ENCODE data around the gene CAPN14.

CAPN14 gene

DNA sequence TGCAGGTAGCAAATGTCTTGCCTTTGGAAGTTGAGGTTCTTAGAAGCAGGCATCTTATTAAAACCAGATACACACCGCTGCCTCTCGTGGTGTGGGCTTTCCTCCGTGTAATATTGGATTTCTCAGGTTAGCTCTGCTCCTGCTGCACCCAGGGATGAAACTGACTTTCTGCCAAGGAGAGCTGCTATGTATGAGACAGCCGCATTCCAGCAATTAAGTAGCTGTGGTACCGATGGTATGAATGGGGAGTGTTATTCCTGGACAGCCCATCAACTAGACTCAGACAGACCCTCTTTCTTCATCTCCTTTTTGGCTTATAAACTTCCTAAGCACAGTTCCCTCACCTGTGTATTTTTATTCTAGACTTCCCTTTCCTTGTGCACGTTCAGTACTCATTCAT, 9.8 kb upstream of the CAPN14 start:
- no peak for DNase-seq (ENCODE audit: low read depth in 2 of 2, low spot score in 1 of 2)

DNA sequence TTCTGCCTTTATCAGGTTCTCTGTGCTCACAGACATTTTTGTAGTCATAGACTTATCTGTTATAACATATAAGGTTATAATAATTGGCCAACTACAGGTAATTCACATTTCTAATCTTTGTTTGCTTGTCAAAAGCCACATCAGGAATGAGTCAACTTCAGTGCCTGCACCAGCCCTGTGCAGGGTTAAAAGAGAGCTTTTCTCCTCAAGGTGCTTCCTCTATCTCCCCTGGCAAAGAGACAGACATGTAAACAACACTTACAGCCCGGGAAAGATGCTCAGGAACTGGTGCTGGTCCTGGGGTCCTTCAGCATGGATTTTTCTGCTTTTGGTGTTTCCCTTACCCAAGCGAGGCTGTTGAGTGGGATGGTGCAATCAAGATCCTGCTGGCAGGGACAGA, 9.0 kb upstream of the CAPN14 start:
- no peak for DNase-seq (ENCODE audit: low read depth in 2 of 2, low spot score in 1 of 2)

DNA sequence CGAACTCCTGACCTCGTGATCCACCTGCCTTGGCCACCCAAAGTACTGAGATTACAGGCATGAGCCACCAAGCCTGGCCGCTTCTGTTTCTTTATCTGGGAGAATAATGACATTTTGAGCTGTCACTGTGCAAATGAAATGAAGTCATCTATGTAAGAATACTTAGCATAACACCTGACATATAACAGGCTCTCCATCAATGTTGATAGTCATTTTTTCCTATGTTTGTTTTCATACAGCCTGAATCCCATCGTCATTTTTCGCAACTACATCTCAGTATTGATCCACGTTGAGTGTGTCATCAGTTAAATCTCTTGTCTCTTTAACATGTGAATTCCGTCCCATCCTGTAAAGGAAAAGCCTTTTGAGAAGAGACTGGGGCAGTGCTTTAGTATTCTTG, 6.4 kb upstream of the CAPN14 start:
- DNase-seq (ENCODE audit: low read depth in 2 of 2, low spot score in 1 of 2) = no peak

DNA sequence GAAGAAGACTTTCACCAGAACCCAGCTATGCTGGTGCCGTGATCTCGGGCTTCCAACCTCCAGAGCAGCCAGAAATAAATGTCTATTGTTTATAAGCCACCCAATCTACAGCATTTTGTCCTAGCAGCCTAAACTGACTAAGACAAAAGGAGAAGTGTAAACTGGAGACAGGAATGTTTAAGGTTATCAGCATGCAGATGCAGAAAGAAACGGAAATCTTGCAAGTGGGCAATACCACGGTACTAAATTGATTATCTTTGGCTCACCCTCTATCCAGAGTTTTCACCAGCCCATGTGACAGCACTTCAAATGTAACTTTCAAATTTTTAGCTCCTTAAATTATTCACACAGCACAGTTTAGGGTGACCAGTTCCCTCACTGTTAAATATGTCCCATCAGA, 5.7 kb upstream of the CAPN14 start:
- no peak for DNase-seq (ENCODE audit: low read depth in 2 of 2, low spot score in 1 of 2)

DNA sequence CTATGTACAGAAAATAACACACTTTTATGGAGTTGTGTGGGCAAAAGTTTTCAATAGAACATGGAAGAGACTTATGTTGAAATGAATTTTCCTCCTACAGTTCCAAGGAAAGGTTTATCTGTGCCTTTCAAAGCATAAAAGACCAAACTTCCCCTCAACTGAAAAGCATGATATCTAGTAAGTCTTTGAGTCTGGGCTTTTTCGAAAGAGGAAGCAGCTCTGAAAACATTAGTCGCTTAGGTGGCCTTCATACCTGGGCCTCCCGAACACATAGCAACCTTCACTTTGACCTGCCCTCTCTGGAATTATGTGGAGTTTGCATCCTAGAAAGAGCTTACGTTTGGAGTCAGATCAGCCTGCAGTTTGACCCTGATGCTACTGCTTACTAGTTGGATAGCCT, 4.8 kb upstream of the CAPN14 start:
- DNase-seq (ENCODE audit: low read depth in 2 of 2, low spot score in 1 of 2) = no peak

DNA sequence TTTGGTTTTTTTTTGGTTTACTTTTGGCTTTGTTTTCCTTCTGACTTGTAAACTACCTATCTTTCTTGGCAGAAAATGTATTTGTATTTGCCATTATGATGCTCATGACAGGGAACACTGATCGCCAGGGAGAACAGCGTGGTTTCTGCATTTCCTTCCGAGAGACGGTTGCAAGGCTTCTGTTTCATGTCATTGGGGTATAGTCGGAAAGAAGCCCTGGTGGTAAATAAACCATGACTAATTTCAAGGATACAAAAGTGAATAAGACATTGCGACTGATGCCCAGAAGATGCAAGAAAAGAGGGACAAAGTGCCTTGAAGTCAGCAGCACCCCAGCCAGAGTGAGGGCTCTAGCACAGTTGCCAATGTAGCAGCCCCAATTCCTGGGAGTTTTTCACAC, 4.2 kb upstream of the CAPN14 start:
- no peak for DNase-seq (ENCODE audit: low read depth in 2 of 2, low spot score in 1 of 2)

DNA sequence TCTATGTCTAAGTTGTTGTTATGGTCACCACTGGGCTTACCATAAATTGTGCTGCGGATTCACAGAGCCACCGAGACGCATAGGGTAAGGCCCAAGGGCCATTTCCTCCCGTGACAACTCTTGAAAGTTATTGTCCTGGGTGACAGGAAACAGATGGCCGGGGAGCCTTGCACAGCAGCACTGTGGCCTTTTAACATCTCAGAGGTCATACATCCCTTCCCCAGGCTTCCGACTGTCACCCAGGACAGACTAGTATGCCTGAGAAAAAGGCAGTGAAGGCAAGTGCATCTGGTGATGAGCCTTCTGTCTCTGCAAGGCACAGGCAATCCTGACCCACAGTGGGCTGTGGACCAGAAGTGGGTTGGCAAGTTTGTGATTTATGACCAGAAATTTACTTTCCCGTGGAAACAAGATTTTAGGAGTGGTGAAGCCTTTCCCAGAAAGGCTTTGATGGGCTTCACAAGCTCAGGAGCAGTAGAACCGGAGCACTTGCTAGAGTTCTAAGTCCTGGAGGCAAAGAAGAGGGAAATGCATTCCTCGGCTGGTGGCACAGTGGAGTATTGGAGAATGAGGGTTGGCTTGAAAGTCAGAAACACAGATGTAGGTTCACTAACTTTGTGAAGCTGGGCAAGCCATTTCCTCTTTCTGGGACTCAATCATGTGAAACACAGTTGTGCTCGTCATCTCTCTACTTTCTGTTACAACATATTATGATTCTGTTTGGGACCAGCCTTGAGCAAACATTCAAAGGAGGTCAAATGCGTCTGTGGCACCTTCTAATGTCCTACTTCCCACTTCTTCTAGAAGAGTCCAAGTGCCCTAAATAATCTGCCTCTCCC, 2.0 kb upstream of the CAPN14 start:
- DNase-seq (ENCODE audit: low read depth in 2 of 2, low spot score in 1 of 2) = no peak

DNA sequence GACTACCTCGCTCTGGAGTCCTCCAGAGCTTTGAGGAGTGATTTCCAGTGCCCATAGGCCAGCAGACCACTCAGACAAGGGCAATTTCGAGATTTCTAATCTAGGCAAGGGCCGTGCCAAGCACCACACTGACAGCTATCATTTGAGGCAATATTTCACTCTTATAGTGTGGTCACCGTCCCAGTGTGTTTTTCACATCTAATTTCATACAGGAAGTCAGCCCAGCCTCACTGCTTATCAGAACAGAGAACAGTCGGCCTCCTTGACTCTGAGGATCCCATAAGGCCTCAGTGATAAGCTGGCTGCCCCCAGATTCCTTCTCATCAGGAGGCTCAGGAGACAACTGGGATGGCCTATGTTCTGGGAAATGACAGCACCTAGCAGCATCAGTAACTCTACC, 581 bp downstream of the CAPN14 start:
- DNase-seq (ENCODE audit: low read depth in 2 of 2, low spot score in 1 of 2) = no peak

DNA sequence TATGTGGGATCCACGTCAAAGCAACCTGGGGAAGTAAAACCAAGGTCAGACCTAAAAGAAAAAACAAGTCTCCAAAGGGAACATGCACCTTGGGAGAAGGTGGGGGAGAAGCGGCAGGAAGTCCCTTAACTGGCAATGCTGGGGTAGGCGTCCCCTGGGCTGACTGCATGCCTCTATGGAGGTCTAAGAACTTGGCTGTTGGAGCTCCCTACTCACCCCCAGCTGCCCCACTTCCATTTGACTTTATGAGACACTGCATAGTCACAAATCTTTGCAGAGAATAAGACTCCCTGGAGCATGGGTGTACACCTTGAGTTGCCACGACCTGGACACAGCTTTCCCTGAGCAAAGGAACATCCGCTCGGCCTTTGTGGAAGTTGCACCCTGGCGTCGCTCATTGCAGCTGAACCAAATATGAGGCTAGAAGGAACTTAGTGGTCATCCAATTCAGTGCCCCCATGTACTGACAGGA, 2.8 kb downstream of the CAPN14 start:
- DNase-seq (ENCODE audit: low read depth in 2 of 2, low spot score in 1 of 2) = no peak

DNA sequence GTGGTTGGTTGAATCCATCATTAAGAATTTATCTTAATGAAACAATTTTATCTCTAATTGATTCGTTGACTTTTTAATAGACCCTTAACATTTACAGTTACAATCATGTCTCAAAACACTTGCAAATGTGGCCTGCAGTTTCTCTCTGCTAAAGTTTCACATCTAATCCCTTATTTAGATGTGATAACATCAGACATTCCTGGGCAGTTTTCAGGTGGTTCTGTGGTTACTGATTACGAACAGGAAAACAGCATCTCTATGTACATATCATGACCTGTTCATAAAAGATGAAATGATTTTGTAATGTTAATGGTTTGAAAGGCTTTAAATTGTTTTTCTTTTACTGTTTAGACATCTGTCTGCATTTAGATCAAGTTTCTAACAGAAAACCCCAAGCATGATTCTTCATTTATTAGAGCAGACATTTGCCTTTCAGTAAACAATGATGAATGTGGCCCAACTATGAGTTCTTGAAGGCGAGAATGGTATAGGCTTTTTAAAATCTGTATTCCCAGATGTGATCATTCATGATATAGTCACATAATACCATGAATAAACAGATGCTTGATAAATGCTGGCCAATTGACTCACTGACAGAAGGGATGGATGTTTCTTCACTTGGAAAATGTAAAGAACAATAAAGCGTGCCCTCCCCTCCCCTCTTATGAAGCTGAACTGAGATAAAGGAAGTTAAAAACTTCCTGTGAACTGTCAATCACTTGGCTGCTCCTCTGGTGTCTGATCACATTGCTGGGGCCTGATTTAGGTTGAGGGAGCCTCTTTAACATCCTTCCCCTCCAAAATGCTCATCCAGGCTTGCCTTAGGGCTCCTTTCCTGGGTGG, 3.5 kb downstream of the CAPN14 start:
- no peak for DNase-seq (ENCODE audit: low read depth in 2 of 2, low spot score in 1 of 2)

DNA sequence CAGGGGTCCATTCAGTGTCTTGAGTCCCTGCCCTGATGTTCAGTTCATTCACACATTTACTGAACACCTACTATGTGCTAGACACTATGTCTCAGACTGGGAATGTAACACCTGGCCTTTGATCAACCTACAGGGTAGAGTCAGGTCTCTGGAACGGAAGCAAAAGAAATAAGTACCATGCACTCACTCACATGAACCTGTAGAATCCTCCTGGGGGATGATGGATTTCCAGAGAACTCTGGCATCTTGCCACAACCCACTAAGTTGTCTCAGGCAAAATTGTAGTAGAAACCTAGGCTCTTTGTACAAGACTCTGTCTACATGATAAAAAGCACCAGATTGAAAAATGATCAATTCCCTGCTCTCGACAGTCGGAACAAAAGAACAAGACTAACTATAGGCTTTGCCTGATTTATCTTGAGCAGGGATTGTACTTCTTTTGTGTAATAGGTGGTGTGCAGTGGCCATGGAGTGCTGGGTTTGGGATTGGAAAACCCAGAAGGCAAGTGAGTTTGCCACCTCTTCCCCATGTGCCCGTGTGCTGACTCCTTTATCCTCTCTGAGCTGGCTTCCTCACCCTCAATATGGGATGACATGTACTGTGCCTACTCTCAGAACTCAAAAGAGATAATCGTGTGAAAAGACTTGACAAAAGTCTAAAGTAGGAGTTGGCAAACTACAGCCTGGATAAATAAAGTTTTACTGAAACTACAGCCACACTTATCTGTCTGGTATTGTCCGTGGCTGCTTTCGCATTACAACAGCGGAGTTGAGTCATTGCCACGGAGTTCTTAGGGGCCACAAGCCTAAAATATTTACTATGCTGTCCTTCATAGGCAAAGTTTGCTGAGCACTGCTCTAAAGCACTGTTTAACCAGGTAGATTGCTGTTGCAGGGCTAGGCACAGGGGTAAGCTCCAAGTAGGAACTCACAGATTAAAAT, 4.4 kb downstream of the CAPN14 start:
- DNase-seq (ENCODE audit: low read depth in 2 of 2, low spot score in 1 of 2) = no peak

DNA sequence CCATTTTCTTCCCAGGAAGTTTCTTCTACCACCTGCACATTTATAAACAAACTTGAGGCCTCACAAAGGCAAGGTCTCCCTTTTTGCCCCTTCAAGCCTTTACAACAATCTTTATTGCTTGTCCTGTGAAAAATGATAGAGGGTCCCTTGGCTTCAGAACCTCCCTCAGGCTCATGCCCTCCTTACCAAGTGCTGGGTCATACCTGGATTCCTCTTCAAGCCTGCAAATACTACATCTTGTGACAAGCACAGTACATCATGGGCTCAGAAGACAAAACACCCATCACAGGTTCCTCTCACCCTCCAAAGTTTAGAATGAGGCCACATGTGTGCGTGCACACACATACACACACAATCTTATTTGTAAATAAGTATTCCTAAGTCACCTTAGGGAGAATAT, 9.1 kb downstream of the CAPN14 start:
- no peak for DNase-seq (ENCODE audit: low read depth in 2 of 2, low spot score in 1 of 2)

DNA sequence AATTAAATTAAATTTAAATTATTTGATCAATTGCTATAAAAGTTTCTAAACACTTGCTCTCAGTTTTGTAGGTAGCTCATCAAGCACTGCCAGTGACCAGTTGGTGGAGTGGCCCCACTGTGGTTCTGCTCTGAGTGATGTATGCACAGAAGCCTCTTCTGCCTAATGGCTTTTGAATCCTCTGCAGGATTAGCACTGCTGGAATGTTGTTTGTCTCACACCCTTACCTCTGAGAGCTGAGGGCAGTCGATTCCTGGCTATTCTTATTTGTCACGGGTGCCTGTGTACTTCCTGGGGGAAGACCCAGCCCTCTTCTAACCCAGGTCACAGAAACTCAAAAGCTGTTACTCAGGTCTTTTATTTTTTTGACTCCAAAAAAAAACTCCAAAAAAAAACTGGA, 9.5 kb downstream of the CAPN14 start:
- no peak for DNase-seq (ENCODE audit: low read depth in 2 of 2, low spot score in 1 of 2)

DNA sequence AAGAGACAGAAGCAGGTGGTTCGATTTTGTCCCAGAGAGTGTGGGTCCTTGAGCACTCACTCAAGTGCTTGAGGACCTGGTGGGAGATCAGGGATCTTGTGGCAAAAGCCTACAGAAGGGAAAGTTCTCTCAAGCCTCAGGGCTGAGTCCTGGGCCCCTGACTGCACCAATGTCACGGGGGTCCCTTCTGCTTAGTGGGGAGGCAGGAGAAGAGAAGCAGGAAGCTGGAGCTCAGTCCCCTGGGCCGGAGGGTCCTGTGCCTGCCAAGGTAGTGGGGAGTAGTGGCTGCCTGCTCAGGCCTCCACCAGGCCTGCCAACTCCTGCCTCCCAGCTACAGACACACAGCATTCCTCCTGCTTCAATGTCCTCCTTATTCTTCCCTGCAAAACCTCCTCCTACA, 11.7 kb downstream of the CAPN14 start:
- no peak for DNase-seq (ENCODE audit: low read depth in 2 of 2, low spot score in 1 of 2)

DNA sequence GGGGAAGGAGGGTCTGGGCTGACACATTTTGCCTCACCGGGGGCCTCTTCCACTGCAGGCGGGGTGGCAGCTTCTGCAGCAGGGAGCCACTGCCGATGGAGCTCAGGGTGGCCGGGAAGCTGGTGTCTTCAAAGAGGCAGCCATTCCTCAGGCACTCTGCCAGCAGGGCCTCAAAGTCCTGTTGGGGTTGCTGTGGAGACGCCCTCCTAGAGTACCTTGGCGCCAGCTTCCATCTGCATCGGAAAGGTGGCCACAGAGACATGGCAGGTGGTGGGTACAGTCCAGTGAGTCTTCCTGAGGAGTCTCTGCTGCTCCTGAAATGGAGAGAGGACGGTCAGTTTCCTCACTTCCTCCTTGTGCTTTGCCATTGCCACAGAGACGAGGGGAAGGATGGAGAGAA, 12.1 kb downstream of the CAPN14 start:
- no peak for DNase-seq (ENCODE audit: low read depth in 2 of 2, low spot score in 1 of 2)

DNA sequence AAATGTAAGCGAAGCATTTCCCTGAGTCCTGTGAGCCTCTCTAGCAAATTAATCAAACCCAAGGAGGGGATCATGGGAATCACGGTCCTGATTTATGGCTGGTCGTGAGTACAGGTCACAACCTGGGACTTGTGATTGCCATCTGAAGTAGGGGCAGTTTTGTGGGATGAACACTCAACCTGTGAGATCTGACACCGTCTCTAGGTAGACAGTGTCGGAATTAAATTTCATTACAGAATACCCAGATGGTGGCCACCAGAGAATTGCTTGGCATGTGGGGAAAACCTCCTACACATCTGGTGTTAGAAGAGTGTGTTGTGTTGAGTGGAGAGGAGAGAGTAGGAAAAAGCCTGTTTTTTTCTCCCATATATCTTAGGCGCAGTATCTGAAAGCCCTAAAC, 12.5 kb downstream of the CAPN14 start:
- no peak for DNase-seq (ENCODE audit: low read depth in 2 of 2, low spot score in 1 of 2)

DNA sequence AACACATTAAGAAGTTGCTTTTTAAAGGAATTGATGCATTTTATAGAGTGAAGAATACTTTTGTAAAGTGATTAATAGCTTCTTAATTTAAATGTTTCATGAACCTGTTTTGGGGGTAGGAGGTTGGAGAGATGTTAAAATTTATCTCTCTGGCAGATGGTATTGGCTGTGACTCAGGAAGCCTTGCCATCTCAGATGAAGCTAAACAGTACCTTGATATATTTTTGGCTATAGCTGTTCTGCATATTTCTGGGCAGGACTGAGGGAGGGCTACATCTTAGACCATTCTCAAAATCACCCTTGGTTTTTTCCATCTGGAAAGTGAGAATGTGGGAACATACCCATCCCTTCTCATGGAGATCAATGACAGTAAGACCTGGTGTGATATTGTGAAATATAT, 13.4 kb downstream of the CAPN14 start:
- DNase-seq (ENCODE audit: low read depth in 2 of 2, low spot score in 1 of 2) = no peak

DNA sequence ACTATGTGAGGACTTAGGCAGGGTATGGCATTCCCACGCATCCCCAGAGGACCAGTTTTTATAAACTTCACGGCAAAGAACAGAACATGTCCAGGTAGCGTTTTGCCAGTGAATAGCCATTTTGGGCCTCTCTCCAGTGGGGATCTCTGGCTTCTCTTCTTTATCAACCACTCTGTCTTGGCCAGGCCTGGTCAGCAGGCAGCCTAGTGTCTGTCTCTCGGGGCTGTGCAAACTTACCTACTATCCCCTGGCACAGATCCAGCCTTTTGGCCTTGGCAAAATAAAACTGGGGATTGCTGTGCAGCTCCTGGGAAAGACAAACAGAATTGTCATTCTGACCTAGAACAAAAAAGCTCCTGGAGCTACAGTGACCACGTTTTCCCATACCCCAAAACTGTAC, 14.5 kb downstream of the CAPN14 start:
- no peak for DNase-seq (ENCODE audit: low read depth in 2 of 2, low spot score in 1 of 2)

DNA sequence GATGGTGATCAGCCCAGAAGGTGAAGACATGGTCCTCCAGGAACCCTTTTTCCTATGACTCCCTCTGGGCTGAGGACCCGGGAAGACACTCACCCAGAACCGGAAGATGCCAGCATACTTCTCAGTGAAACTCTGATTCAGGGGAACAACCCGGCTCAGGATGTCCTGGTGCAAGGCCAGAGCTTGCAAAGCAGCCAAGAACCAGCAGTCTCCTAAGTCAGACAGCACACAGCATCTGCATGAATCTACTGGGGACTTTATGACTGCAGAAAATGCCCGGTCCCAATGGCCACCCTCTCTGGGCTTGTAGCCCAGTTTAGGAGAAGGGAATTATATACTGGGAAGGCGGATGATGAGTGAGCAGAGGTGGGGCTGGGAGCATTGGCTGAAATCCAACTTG, 15.3 kb downstream of the CAPN14 start:
- no peak for DNase-seq (ENCODE audit: low read depth in 2 of 2, low spot score in 1 of 2)

DNA sequence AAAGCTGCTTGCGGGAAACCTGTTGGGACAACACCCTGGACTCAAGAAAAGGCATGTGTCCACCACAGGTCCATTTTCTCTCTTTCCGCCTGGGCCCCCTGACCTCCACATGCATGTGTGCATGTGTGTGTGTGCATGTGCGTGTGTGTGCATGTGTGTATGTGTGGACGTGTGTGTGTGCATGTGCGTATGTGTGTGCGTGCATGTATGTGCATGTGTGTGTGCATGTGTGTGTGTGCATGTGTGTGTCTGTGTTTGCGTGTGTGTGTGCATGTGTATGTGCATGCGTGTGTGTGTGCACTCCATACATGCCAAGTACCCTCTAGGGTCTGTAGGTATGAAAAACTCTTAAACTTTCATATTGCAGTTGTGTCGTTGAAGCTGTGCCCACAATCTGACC, 16.3 kb downstream of the CAPN14 start:
- DNase-seq (ENCODE audit: low read depth in 2 of 2, low spot score in 1 of 2) = no peak

DNA sequence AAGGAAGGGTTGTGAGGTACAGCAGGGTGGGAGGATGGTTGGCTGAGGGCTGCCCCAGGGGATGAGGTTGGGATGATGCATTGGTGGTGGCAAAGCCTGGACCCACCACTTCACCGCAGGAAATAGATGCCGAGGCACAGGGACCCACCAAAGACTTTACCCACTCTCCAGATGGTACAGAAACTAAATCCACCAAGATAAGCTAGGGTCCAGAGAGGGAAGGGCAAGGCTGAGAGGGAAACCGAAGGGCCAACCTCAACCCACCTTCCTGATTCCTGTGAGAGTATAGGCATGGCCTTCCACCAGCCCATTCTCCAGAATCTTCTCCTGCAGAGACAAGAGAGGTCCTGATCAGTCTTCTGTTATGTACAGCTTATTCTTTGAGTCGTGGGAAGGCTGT, 18.1 kb downstream of the CAPN14 start:
- DNase-seq (ENCODE audit: low read depth in 2 of 2, low spot score in 1 of 2) = no peak

Measured in stimulated activated CD8-positive, alpha-beta memory T cell treated with anti-CD3 and anti-CD28 coated beads, Interleukin-4, amount 100 ng/mL, for 4 hours (primary cell).